HG02938 (cell line): ENCODE results near the gene RAB44.

Source experiments
- ATAC-seq: cut with Tn5 transposase; IDR thresholded peaks from one replicate; pipeline ENCODE4 v1.9.1; 2021; ENCODE audit warnings: mild to moderate bottlenecking, moderate library complexity; ENCODE audit not compliant: unreplicated experiment

Gene RAB44

GRCh38 chr6:36769676-36770499, 72.3 kb downstream of the RAB44 start:
- no peak for ATAC-seq

- no peak for ATAC-seq
These were observed 73.5 kb downstream of the RAB44 start for GRCh38 chr6:36771145-36771544.

- no peak for ATAC-seq
These were observed 74.8 kb downstream of the RAB44 start for GRCh38 chr6:36772397-36772796.

GRCh38 chr6:36774331-36774730, 76.7 kb downstream of the RAB44 start:
- ATAC-seq, result no peak

GRCh38 chr6:36776167-36776566, 78.5 kb downstream of the RAB44 start:
- no peak for ATAC-seq

GRCh38 chr6:36777801-36778200, 80.2 kb downstream of the RAB44 start:
- ATAC-seq, result no peak

GRCh38 chr6:36779227-36779626, 81.6 kb downstream of the RAB44 start:
- no peak for ATAC-seq

- no peak for ATAC-seq
These were observed 83.0 kb downstream of the RAB44 start for GRCh38 chr6:36780442-36781177.

- ATAC-seq, result no peak
These were observed 84.0 kb downstream of the RAB44 start for GRCh38 chr6:36781669-36782068.
